PC-3 (cell line): ENCODE data around the gene ZSCAN12. TPM values are rescaled to one million over a fixed set of nuclear protein-coding genes. Genes with fewer than 3 reads are reported as not detected.
A peak's percentile ranks its signal among the peaks of the same experiment; 100 is the strongest.

Source experiments
- ATAC-seq: fragments of 200-7000 bp; cut with Tn5 transposase; 2 replicates; pipeline ENCODE4 v1.9.1; 2020; ENCODE audit warnings: mild to moderate bottlenecking, moderate library complexity
- BruUV-seq: library from RNA; stranded (reverse); fragments of 400-500 nt; replicated peaks from 2 replicates; lab custom pipeline; 2021; lab: Mats Ljungman, UMichigan
- CTCF ChIA-PET: fragments of 300-600 bp; sonication (Branson Sonifier 250); formaldehyde crosslinking; loops from one replicate; lab custom pipeline; 2022; ENCODE audit warnings: antibody characterized with exemption; lab: Charles Lee
- POLR2A ChIA-PET: fragments of 300-600 bp; sonication (Branson Sonifier 250); formaldehyde crosslinking; loops from one replicate; lab custom pipeline; 2022; ENCODE audit warnings: antibody characterized with exemption; ENCODE audit not compliant: unreplicated experiment; lab: Charles Lee
- DNase-seq: peaks from one replicate; pipeline ENCODE4 v3.0.0-alpha.2; 2015
- H2AFZ ChIP-seq: fragments of 300-600 bp; sonication (generic); 2 replicates; pipeline ENCODE4 v1.6.0; 2016; ENCODE audit warnings: antibody characterized with exemption, low read length
- H3F3A ChIP-seq: fragments of 300-600 bp; sonication (generic); one replicate; pipeline ENCODE4 v1.6.0; 2017; ENCODE audit warnings: antibody characterized with exemption, low read length, control low read depth, mild to moderate bottlenecking; ENCODE audit not compliant: unreplicated experiment
- H3K27ac ChIP-seq: fragments of 300-600 bp; sonication (generic); 2 replicates; pipeline ENCODE4 v1.5.1; 2016; ENCODE audit warnings: mild to moderate bottlenecking, low read length
- H3K27me3 ChIP-seq: fragments of 300-600 bp; sonication (generic); 2 replicates; pipeline ENCODE4 v1.6.1; 2016; ENCODE audit warnings: low read length, mixed read lengths
- H3K36me3 ChIP-seq: fragments of 300-600 bp; sonication (generic); 2 replicates; pipeline ENCODE4 v1.6.1; 2016; ENCODE audit warnings: low read depth, mixed run types, low read length, mixed read lengths
- H3K4me1 ChIP-seq: fragments of 300-600 bp; sonication (generic); 2 replicates; pipeline ENCODE4 v1.5.1; 2016; ENCODE audit warnings: low read length; ENCODE audit not compliant: insufficient read depth
- H3K4me2 ChIP-seq: fragments of 300-600 bp; sonication (generic); 2 replicates; pipeline ENCODE4 v1.6.0; 2016; ENCODE audit warnings: low read length
- H3K4me3 ChIP-seq: fragments of 300-600 bp; sonication (generic); 2 replicates; pipeline ENCODE4 v1.5.1; 2016; ENCODE audit warnings: mild to moderate bottlenecking, low read length, mixed read lengths
- H3K79me2 ChIP-seq: fragments of 300-600 bp; sonication (generic); 2 replicates; pipeline ENCODE4 v1.6.1; 2017; ENCODE audit warnings: low read length, mixed read lengths
- H3K9ac ChIP-seq: fragments of 300-600 bp; sonication (generic); 2 replicates; pipeline ENCODE4 v1.6.0; 2016; ENCODE audit warnings: mild to moderate bottlenecking, low read length
- H3K9me2 ChIP-seq: fragments of 300-600 bp; sonication (generic); replicated peaks from 2 replicates; pipeline ENCODE4 v1.6.1; 2016; ENCODE audit warnings: mixed run types, low read length, mixed read lengths
- H3K9me3 ChIP-seq: fragments of 300-600 bp; sonication (generic); 2 replicates; pipeline ENCODE4 v1.6.1; 2016; ENCODE audit warnings: low read length, mixed read lengths
- H4K20me1 ChIP-seq: fragments of 300-600 bp; sonication (generic); 2 replicates; pipeline ENCODE4 v1.6.1; 2016; ENCODE audit warnings: low read length, mixed read lengths
- CTCF ChIP-seq: fragments of 300-600 bp; sonication (generic); conservative IDR thresholded peaks from 2 replicates; pipeline ENCODE4 v1.5.1; 2017; ENCODE audit warnings: antibody characterized with exemption, low read depth, mild to moderate bottlenecking, low read length
- EZH2 ChIP-seq: fragments of 300-600 bp; sonication (generic); IDR thresholded peaks from one replicate; pipeline ENCODE4 v1.6.1; 2017; ENCODE audit warnings: antibody characterized with exemption, mild to moderate bottlenecking, low read length; ENCODE audit not compliant: unreplicated experiment
- EZH2phosphoT487 ChIP-seq: fragments of 300-600 bp; sonication (generic); IDR thresholded peaks from 2 replicates; pipeline ENCODE4 v1.6.1; 2018; ENCODE audit warnings: mild to moderate bottlenecking, antibody characterized with exemption, low read length, borderline replicate concordance
- intact Hi-C: fragments of 100-400 bp; cut with micrococcal nuclease; formaldehyde crosslinking; loops from 2 replicates; pipeline ENCODE4 v1.9.0; 2023
- total RNA-seq: library from RNA; depleted of rRNA; stranded (reverse); fragments of >200 nt; gene quantifications from 2 replicates; pipeline ENCODE4 v1.2.3, GENCODE V29; 2014

ZSCAN12 gene
- total RNA-seq, 1 experiment from 2014 or later, result 0.95 TPM

GRCh38 chr6:28353356-28353755, 46.2 kb downstream of the ZSCAN12 start:
- ATAC-seq (no peak), DNase-seq (peak; percentile 32)
- Histone ChIP-seq H3K9ac (peak overlapping the region; percentile 67), H3K9me3 (no peaks in the 10 kb centered on the region), H3K9me2 (no peaks in the 10 kb centered on the region), H4K20me1 (no peaks in the 10 kb centered on the region), H3K27me3 (no peaks in the 10 kb centered on the region), H3K4me2 (peak overlapping the region; percentile 94), H3K4me3 (peak overlapping the region; percentile 52), H3K36me3 (no peaks in the 10 kb centered on the region), H3F3A (no peaks in the 10 kb centered on the region), H2AFZ (peak overlapping the region; percentile 8; the same call in 1 of the 2 replicates), H3K4me1 (peaks cover 53% of the 10 kb centered on the region), H3K79me2 (peaks cover 54% of the 10 kb centered on the region), H3K27ac (peak overlapping the region; percentile 87)
- BruUV-seq, result no TSS peak
- TF ChIP-seq CTCF (no peak), EZH2phosphoT487 (no peak), EZH2 (no peak)
- ChIA-PET POLR2A (interaction anchor here (0.5 to 0.6 kb wide), 2 partner anchors 72 to 460 kb away, joined by 3 to 9 read pairs; partner anchors contain the start of gene PGBD1), CTCF (no interaction called here)
- intact Hi-C loops, result loop anchor here (10.0 kb wide), 1 partner anchor 449 kb away; no protein-coding TSS in a partner anchor

- ChIA-PET POLR2A (interaction anchor here (0.6 kb wide), 1 partner anchor 16 kb away, joined by 3 read pairs; no protein-coding TSS in a partner anchor), CTCF (no interaction called here)
- Histone ChIP-seq H3K9me2 (no peaks in the 10 kb centered on the region), H3K36me3 (no peaks in the 10 kb centered on the region), H3K27ac (peak overlapping the region; percentile 11), H4K20me1 (no peaks in the 10 kb centered on the region), H3K4me3 (peak overlapping the region; percentile 84), H3K79me2 (peaks cover 52% of the 10 kb centered on the region), H3K9ac (0 out of 2 replicates have a peak overlapping the region, but pooled peaks have one; percentile 9), H2AFZ (no peak overlapping the region), H3K4me2 (peak overlapping the region; percentile 94), H3K27me3 (no peaks in the 10 kb centered on the region), H3K4me1 (peaks cover 43% of the 10 kb centered on the region), H3F3A (no peaks in the 10 kb centered on the region), H3K9me3 (no peaks in the 10 kb centered on the region)
- intact Hi-C loops, result loop anchor here (10.0 kb wide), 1 partner anchor 447 kb away; no protein-coding TSS in a partner anchor
- no TSS peak for BruUV-seq
- DNase-seq (no peak), ATAC-seq (no peak)
- no peak for TF ChIP-seq CTCF
Observed at GRCh38 chr6:28351493-28351925, 48.0 kb downstream of the ZSCAN12 start.

- Histone ChIP-seq H3K4me2 (peak overlapping the region; percentile 94), H3K9me2 (no peaks in the 10 kb centered on the region), H3F3A (no peaks in the 10 kb centered on the region), H3K79me2 (peaks cover 49% of the 10 kb centered on the region), H4K20me1 (no peaks in the 10 kb centered on the region), H2AFZ (no peak overlapping the region), H3K4me3 (peak overlapping the region; percentile 84), H3K4me1 (peaks cover 40% of the 10 kb centered on the region), H3K27ac (peak overlapping the region; percentile 11; the same call in 1 of the 2 replicates), H3K36me3 (no peaks in the 10 kb centered on the region), H3K27me3 (no peaks in the 10 kb centered on the region), H3K9me3 (no peaks in the 10 kb centered on the region), H3K9ac (0 out of 2 replicates have a peak overlapping the region, but pooled peaks have one; percentile 9)
- no peak for TF ChIP-seq EZH2
- no peak for TF ChIP-seq EZH2phosphoT487
- no peak for TF ChIP-seq CTCF
- intact Hi-C loops, result loop anchor here (10.0 kb wide), 1 partner anchor 446 kb away; no protein-coding TSS in a partner anchor
- no TSS peak for BruUV-seq
- ChIA-PET POLR2A (interaction anchor here (0.6 kb wide), 1 partner anchor 16 kb away, joined by 3 read pairs; no protein-coding TSS in a partner anchor), CTCF (interaction anchor here (1.2 kb wide), 1 partner anchor 32 kb away, joined by 3 read pairs; no protein-coding TSS in a partner anchor)
- DNase-seq, result no peak
- no peak for ATAC-seq
Observed at GRCh38 chr6:28351087-28351486, 48.5 kb downstream of the ZSCAN12 start.
